Stomach (tissue), 4 donors: Measurements from ENCODE around the gene MTF2.

Experiments
- EP300 ChIP-seq: sonication (generic); formaldehyde crosslinking; IDR thresholded peaks from one replicate; pipeline ENCODE4 v1.6.1; 2017; ENCODE audit warnings: antibody characterized with exemption
- POLR2A ChIP-seq, 4 donors: fragments of 450-650 bp; IDR thresholded peaks; one replicate each; pipeline ENCODE4 v1.6.1; 2016; ENCODE audit warnings: antibody characterized with exemption in 4 of 4, control low read depth in 2 of 4, mild to moderate bottlenecking in 1 of 4, moderate library complexity in 1 of 4
- POLR2AphosphoS5 ChIP-seq, 3 donors: sonication (generic); formaldehyde crosslinking; IDR thresholded peaks; one replicate each; pipeline ENCODE4 v1.6.1; 2016; ENCODE audit warnings: antibody characterized with exemption in 3 of 3
- TF ChIP-seq, protein P1 (sequence below), 7 experiments: fragments of 450-650 bp in 4 of 7; fragments of 200-600 bp in 3 of 7; sonication (generic) in 3 of 7; IDR thresholded peaks; one replicate each; pipeline ENCODE4 v1.5.1; 2016 to 2019; ENCODE audit warnings: antibody characterized with exemption in 7 of 7, control low read depth in 2 of 7, mild to moderate bottlenecking in 1 of 7

GRCh38 chr1:93033785-93034184 is 45.3 kb upstream of the MTF2 start:
- TF ChIP-seq POLR2AphosphoS5 (IDR thresholded peaks at IDR 0.05), result no peak
- TF ChIP-seq, protein P1, sequence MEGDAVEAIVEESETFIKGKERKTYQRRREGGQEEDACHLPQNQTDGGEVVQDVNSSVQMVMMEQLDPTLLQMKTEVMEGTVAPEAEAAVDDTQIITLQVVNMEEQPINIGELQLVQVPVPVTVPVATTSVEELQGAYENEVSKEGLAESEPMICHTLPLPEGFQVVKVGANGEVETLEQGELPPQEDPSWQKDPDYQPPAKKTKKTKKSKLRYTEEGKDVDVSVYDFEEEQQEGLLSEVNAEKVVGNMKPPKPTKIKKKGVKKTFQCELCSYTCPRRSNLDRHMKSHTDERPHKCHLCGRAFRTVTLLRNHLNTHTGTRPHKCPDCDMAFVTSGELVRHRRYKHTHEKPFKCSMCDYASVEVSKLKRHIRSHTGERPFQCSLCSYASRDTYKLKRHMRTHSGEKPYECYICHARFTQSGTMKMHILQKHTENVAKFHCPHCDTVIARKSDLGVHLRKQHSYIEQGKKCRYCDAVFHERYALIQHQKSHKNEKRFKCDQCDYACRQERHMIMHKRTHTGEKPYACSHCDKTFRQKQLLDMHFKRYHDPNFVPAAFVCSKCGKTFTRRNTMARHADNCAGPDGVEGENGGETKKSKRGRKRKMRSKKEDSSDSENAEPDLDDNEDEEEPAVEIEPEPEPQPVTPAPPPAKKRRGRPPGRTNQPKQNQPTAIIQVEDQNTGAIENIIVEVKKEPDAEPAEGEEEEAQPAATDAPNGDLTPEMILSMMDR (IDR thresholded peaks at IDR 0.05), result no peak
- TF ChIP-seq POLR2A (IDR thresholded peaks at IDR 0.05), result no peak
- TF ChIP-seq EP300, result no peak
